Testis (tissue), 2 donors: ENCODE data around the gene DNAAF2.

Source experiments
- CTCF ChIP-seq, 3 experiments: fragments of 450-650 bp in 2 of 3; fragments of 200-600 bp in 1 of 3; sonication (generic) in 1 of 3; IDR thresholded peaks; one replicate each; pipeline ENCODE4 v1.5.1; 2016 to 2019; ENCODE audit warnings: antibody characterized with exemption in 3 of 3, mild to moderate bottlenecking in 2 of 3, moderate library complexity in 1 of 3
- POLR2A ChIP-seq: fragments of 450-650 bp; IDR thresholded peaks from one replicate; pipeline ENCODE4 v1.6.1; 2017; ENCODE audit warnings: antibody characterized with exemption, mild to moderate bottlenecking, moderate library complexity

DNA sequence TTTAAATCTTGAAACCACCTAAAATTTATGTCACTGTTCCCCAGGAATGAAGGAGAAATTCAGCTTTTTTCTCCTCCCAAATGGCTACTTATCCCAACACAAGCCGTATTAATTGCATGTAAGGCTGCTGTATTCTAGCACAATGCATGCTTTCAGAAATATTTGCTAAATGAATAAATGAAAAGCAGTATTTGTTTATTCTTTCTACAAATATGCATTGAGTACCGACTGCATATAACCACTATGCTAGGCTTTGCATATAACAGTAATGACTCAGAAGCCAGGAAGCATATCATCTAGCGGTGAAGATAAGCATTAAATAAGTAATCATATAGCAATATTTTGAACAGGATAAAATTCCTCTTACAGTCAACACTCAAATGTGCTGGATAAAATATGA lies 42.0 kb downstream of the DNAAF2 start:
- TF ChIP-seq CTCF (IDR thresholded peaks at IDR 0.05) (no peak), POLR2A (no peak)
